HTERT RPE-1 (cell line): ENCODE data around the gene RPS19.

Experiments
- in situ Hi-C: fragments of 300-500 bp; cut with MboI; formaldehyde crosslinking; loops from 4 replicates; pipeline ENCODE4 v1.14.3; 2020; ENCODE audit warnings: low sequenced_read_pairs

RPS19 gene

DNA sequence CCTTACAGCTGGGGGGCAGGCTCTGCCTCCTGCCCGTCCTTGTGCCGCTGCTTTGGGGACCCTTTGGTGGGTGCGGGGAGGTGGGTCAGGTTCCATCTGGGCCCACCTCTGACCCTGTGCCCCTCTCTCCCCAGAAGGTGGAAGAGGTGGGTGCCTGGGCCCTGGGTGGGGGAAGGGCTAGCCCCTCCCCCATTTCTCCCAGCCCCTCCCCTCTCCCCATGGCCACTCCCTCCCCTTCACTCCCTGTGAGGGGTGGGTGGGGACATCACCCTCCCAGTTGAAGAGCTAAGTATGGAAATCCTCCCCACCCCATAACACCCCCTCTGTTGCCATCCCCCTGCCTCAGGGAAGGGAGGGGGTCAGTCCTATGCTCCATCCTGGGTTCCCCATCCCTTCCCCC, 37.1 kb downstream of the RPS19 start:
- in situ Hi-C loops: no loop called here

DNA sequence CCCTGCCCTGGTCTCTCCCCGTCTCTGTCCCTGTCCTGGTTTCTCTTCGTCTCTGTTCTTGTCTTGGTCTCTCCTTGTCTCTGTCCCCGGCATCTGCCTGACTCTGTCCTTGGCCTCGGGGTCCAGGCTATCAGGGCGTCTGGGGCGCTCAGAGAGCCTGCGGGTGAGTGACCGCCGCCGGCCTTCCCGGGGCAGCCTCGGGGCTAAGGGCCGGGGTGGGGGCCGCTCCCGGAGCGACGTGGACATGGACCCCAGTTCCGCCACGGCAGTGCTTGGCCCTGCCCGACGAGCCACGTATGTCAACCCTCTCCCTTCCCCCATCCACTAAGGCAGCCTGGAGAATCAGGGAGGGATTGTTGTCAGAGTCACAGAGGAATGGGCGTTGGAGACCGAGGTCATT, 37.8 kb downstream of the RPS19 start:
- in situ Hi-C loops: no loop called here

DNA sequence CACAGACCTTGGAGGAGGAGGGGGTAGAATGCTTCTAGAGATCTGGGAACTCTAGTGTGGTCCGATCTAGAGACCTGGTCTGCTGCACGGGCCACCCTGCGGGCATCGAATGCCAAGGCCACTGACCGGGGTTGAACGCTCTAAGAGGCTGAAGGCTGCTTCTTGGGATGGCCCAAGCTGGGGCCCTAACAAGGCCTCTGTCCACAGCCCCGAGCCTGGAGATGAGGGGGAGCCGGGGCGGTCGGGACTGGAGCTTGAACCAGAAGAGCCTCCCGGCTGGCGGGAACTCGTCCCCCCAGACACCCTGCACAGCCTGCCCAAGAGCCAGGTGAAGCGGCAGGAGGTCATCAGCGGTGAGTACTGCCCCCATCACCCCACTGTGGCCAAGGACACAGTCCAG, 38.2 kb downstream of the RPS19 start:
- in situ Hi-C loops: no loop called here

DNA sequence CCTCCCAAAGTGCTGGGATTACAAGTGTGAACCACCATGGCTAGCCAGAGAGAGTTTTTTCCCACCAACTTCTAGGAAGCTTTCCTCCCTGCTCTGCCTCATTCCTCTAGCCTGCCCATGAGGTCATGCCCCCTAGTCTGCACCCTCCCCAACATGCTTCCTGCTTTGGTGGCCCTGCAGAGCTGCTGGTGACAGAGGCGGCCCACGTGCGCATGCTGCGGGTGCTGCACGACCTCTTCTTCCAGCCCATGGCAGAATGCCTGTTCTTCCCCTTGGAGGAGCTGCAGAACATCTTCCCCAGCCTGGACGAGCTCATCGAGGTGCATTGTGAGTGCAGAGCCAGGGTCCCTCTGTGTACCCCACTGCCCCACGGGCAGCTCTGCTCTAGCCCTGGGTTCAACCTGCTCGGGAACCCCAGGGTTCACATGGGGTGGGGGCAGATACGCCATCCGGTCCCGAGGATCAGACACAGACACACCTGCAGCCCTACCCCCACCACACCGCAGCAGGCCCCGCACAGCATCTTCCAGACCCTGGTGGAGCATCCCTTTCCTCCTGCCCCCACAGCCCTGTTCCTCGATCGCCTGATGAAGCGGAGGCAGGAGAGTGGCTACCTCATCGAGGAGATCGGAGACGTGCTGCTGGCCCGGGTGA, 41.8 kb downstream of the RPS19 start:
- in situ Hi-C loops: no loop called here

DNA sequence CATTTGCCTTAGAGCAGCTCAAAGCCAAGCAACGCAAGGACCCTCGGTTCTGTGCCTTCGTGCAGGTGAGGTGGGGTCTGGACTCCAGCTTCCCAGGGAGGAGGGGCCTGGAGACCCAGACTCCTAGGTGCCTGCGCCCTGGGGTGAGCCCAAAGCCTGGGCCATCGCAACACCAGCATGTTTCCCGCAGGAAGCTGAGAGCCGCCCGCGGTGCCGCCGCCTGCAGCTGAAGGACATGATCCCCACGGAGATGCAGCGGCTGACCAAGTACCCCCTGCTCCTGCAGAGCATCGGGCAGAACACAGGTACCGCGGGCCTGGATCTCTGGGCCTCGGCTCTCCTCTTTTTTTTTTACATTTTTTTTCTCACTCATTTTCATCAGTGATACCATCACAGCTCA, 42.5 kb downstream of the RPS19 start:
- in situ Hi-C loops: no loop called here

DNA sequence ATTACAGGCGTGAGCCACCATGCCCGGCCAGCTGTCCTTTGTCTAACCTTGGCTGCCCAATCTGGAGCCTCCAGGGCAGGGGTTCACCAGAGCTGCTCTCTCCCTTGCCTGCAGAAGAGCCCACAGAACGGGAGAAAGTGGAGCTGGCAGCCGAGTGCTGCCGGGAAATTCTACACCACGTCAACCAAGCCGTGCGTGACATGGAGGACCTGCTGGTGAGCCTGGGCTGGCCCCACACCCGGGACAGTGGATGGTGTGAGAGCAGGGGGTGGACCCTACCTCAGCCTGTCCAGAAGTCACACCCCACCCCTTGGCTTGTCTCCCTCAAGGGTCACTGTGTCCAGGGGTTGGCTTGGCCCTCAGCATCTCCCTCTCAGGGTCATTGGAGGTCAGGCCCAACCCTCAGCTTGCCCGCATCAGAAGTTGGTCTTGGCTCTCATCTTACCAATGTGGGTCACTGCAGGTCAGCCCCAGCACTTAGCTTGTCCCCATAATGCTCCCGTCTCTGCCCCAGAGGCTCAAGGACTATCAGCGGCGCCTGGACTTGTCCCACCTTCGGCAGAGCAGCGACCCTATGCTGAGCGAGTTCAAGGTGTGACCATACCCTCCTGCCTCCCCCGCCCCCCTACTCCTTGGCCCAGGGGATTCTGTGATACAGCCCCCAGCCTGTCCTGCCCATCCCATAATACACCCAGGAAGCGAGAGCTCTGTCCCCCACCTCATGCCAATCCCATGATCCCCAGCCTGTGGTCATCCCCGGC, 43.3 kb downstream of the RPS19 start:
- in situ Hi-C loops: no loop called here

DNA sequence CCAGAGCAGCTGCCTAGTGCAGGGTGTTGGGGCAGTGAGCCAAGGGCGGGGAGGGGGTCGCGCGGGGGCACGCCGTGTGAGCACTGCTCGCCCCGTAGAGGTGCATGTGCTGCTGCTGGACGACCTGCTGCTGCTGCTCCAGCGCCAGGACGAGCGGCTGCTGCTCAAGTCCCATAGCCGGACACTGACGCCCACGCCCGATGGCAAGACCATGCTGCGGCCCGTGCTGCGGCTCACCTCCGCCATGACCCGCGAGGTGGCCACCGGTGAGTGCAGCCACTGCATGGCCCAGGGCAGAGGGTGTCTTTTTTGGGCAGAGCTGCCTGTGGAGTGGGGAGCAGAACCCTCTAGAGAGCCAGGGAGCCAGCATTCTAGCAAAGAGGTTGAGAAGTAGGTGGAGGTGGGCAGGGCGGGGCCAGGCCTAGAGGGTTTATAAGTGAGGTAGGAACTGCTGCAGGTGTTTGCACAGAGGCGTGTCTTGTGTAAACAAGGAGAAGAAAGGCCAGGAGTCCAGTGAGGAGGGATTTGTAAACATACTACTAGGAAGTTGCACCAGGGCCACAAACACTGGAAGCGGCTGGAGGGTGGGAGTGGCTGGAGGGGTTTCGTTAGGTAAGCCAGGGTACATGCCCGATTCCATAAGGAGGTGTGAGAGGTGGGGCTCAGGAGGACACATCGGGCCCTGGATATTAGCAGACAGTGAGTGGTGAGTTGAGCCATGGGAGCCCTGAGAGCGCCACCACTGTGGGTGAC, 44.2 kb downstream of the RPS19 start:
- in situ Hi-C loops: no loop called here

DNA sequence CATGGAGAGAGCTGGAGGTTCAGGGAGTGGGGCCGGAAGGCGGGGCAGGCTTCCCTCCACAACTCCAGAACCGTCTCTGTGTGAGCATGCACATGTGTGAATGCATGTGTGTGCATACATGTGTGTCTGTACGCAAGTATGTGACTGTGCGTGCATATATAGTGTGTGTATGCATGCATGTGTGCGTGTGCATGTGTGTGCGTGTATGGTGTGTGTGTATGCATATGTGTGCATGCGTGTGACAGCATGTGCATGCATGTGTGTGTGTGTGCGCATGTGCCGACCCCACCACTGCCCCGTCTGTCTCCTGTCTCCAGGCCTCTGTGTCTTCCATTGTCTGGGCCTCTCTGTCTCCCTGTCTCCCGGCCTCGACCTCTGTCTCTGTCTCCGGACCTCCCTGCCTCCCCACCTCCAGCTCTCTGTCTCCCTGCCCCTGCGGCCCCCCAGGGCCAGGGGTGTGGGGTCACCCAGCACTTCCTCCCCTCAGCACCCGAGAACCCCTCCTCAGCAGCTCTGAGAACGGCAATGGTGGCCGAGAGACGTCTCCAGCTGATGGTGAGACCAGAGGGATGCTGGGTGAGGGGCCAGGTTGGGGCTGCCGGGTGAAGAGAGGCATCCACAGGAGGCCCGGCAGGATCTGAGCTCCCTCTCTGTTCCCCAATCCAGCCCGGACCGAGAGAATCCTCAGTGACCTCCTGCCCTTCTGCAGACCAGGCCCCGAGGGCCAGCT, 45.4 kb downstream of the RPS19 start:
- in situ Hi-C loops: no loop called here

DNA sequence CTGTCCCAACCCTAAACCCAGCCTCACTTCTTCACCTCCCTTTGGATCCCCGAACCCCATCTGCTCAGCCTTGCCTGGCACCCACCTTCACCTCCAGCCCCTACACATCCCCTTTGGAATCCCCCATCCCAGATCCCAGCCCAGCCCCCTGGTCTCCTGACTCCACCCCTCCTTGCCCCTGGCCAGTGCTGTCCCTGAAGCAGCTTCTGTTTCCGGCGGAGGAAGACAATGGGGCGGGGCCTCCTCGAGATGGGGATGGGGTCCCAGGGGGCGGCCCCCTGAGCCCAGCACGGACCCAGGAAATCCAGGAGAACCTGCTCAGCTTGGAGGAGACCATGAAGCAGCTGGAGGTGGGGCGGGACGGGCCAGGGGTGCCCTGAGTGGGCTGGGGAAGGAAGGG, 46.2 kb downstream of the RPS19 start:
- in situ Hi-C loops: no loop called here

DNA sequence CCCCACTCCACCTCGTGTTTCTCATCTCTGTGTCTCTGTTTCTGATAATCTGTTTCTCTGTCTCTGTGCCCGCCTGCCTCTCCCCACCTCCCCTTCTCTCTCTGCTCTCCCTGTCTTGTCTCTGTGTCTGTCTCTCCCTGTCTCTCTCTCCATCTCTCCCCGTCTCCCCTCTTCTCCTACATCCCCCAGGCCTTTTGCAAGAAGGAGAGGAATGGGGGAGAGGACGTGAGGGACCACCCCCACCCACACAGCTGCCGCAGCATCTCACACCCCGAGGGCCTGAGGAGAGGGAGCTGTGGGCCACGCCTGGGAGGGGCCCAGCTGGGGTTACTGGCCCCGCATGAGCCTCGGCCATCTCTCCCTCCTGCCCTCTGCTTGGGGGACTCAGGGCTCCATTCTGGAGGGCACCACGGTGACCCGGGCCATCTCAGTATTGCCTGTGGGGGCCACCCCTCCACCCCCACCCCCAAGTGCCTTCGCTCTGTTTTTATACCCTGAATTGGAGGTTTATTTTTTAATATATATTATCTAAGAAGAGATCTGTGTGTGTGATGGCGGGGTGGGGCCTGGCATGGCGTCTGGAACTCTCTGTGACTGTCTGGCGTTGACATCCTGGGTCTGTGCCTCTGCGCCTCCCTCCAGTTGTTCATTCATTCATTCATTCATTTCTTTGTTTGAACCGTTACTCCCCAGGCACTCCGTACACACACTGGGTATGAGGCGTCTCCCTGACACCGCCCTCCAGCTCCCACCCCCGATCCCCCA, 47.0 kb downstream of the RPS19 start:
- in situ Hi-C loops: no loop called here

DNA sequence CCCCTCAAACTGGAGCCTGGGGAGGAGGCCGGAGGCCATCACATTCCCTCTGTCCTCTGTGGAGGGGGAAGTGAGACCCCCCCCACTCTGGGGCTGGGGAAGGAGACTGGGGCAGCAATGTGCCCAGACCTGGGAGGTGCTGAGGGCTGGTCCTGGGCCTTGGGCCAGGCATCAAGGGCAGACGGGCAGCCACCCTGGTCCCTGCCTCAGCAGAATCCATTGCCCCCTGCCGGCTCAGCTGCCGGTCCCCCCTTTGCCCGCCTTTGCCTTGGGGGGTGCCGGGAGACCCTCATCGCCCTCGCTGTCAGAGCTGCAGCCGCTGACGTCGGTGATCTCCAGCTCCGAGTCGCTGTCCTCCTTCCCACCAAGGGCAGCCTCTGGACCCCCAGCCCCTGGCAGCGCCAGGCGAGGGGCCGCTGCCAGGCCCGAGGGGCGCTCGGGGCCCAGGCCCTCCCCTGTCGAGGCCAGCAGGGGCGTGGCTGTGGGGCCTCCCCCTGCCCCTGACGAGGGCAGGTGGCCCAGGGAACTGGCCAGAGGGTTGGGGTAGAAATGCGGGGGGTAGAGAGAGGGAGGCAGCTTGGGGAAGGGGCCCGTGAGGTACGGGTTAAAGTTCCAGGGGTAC, 48.0 kb downstream of the RPS19 start:
- in situ Hi-C loops: no loop called here

DNA sequence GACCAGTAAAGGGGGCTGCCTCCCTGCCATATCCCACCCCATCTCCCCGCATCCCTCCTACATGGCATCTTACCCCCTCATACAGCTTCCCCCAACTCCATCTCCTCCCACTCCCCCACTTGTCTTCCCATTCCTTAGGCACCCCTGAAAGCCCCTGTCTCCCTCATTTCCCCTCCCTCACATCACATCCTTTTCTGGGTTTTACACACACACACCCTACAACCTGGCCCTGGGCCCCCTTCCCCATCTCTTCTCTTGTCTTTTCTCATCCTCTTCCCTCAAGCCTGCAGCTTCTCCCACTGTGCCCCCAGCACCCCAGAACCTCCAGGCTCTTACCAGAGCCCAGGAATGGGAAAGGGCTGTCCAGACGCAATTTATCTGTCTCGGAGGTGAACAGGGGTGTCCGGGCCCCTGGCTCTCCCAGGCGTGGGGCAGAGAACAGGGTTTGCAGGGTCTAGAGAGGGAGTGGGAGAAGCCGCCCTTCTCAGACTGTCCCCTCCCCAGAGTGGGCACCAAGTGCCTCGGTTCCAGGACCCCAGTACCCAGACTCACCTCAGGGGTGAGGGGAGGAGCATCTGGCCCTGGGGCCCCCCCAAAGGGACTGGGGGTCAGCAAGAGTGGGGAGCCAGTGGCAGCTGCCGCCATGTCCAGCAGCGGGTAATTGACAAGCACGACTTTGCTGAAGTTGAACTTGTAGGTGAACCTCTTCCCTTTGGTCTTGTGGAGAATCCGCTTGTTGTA, 48.8 kb downstream of the RPS19 start:
- in situ Hi-C loops: no loop called here

DNA sequence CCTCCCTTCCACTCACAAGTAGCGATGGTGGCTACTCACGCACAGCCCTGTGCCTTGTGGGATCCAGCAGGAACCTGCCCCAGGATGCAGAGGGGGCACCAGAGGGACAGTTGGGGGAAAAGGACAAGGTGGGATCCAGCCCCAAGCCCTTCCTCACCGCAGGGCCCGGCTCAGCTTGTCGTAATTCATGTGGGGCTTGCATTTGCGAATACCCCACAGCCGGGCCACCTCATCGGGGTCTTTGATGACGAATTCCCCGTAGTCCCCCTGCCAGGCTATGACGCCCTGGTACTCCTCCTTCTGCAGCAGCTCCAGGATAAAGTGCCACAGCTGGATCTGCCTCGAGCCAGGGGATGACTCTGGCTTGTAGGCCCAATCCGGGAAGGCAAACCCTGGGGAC, 49.7 kb downstream of the RPS19 start:
- in situ Hi-C loops: no loop called here

DNA sequence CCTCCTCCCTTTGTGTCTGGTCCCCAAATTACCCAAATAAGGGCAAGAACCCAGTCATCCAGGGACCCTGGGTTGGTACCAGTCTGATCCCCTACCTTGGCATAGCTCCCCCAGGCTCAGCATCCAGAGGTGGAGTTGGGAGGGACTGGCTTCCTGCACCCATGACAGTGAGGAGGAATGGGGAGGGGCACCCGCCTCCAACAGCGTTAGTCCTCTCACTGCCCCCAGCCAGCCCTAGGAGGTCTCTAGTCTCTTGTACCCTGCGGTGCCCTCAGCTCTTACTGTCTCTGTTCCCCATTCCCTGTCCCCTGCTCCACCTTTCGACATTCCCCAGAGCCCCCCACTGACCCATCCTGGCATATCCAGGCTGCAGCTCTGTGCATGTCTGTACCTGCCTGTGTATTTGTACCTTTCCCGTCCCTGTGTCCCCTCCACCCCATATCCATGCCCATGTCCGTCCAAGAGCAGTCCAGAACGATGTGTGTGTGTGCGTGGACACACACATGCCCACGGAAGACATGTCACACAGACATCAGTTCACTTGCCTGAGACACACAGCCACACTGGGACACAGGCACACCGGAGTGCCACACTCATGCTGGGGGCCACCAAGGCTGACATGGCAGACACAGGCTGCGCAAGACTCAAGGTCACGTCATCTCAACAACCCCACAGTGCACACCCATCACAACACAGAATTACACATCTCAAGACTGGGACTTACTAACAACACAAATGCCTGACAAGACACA, 50.4 kb downstream of the RPS19 start:
- in situ Hi-C loops: no loop called here

DNA sequence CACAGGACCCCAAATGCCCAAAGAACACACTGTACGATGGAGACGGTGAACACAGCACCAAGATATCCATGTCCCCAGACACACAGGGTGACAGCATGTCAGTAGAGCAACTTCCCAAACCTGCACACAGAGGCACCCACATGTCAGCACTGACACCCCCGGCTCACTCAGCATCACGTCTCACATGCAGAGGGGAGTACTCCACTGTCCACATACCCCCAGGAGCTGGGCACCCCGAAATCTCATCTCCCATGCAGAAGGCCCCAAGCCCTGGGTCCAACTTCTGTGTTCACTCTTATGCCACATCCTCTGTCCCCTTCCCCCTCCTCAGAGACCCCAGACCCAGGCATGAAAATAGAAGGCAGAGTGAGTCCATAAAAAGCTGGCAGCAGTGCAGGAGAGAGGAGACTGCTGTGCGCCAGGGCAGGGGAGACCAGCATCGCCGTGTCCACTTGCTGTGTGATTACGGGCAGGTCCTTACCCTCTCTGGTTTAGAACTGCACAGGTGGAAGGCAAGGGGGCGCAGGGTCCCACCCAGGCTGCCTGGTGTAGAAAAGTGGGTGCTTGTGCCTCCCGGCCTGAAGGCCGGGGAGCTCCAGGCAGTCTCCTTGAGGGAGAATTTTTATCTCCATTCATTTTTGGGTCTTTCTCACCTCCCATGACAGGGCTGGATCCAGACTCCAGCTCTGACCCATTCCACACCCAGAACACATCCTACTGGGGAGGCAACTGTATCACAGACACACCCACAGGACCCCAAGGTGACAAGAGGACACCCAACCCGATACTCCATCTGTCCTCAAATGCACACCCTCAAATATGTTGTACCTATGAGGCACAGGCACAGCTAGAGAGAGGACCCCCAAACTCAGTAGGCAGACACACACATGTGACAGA, 51.2 kb downstream of the RPS19 start:
- in situ Hi-C loops: no loop called here

DNA sequence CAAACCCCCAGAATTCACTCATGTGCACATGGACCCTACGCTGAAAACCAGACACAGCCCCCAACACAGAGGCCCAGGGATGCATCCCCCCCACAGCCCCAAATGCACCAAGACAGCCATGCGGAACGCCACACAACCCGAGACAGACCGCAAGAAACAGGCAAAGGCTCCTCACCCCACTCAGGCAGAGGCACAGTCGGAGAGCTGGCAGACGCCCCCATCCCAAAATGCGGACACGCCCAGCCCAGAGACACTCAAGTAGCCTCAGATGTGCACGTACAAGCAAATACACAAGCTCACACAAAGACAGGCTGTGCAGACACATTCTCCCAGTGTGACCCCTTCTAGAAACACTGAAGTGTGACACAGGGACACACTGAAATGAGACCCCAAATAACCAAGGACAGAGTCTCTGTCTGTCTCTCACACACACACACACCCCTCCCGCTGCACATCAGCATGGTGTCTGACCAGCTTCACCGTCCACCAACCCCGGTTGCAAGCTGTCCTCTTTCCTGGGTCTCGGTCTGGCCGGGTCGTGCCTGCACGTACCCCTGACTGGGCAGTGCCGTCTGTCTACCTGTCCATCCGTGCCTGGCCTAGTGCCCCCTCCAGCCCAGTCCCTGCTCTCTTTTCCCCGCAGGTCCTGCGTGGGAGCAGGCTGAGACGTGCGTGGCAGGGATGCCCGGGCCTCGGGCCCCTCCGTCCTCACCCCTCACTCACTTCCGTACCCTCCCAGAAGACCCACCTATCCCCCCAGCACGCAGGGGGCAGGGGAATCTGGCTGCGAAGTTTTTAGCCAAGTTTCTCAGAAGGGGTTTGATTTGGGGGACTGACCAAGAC, 52.1 kb downstream of the RPS19 start:
- in situ Hi-C loops: no loop called here
